Uterus (tissue), 2 donors: Measurements from ENCODE around the gene SNCB.

Experiments
- CTCF ChIP-seq, 4 experiments: fragments of 200-600 bp in 2 of 4; fragments of 450-650 bp in 2 of 4; sonication (generic) in 2 of 4; IDR thresholded peaks; one replicate each; pipeline ENCODE4 v1.5.1; 2016 to 2019; ENCODE audit warnings: antibody characterized with exemption in 4 of 4, mild to moderate bottlenecking in 2 of 4, moderate library complexity in 1 of 4
- POLR2A ChIP-seq, 2 donors: fragments of 450-650 bp; IDR thresholded peaks; one replicate each; pipeline ENCODE4 v1.6.1; 2016; ENCODE audit warnings: antibody characterized with exemption in 2 of 2, mild to moderate bottlenecking in 1 of 2, moderate library complexity in 1 of 2

GRCh38 chr5:176609724-176610434 is 20.5 kb downstream of the SNCB start, which contains the start of gene GPRIN1:
- peak in 1 of 4 experiments; percentile 20 for TF ChIP-seq CTCF (IDR thresholded peaks at IDR 0.05)
- no peak for TF ChIP-seq POLR2A (IDR thresholded peaks at IDR 0.05)
